Measurements from ENCODE around the gene CNGA4. TPM values are rescaled to one million over a fixed set of nuclear protein-coding genes. Genes with fewer than 3 reads are reported as not detected.

The CNGA4 gene
- polyA plus RNA-seq: not detected in 2 replicates
- polyA minus RNA-seq: not detected in 2 replicates

GRCh38 chr11:6238902-6239301 is at the start of gene CNGA4:
Gene CNGA4 (plus strand): TSS chr11:6239089. CDS start chr11:6239207, 118 bp downstream.
- Histone ChIP-seq H3K4me3 (ENCODE audit: low read length) (no peak within 1 kb of the TSS), H3F3A (ENCODE audit: insufficient read depth, low read length, poor library complexity, severe bottlenecking) (no peaks in the 10 kb centered on the region), H3K9ac (ENCODE audit: low read length) (no peak within 1 kb of the TSS), H3K36me3 (ENCODE audit: insufficient read depth, low read length) (no peaks in the 10 kb centered on the region), H3K27ac (ENCODE audit: low read length) (no peak within 1 kb of the TSS), H3K9me3 (ENCODE audit: low read length) (no peaks in the 10 kb centered on the region), H3K9me2 (ENCODE audit: insufficient read depth, low read length) (no peaks in the 10 kb centered on the region), H3K4me2 (ENCODE audit: low read length) (no peak within 1 kb of the TSS), H3K27me3 (ENCODE audit: insufficient read depth, low read depth, low read length) (no peaks in the 10 kb centered on the region), H3K79me2 (replicated peaks; ENCODE audit: insufficient read depth, low read length) (peaks cover 3% of the 10 kb centered on the region), H2AFZ (ENCODE audit: low read depth, low read length) (no peak within 1 kb of the TSS), H4K20me1 (ENCODE audit: insufficient read depth) (no peaks in the 10 kb centered on the region)
- TF ChIP-seq REST (IDR thresholded peaks at IDR 0.05; ENCODE audit: borderline replicate concordance) (no peak), CTCF (IDR thresholded peaks at IDR 0.05; ENCODE audit: poor library complexity, severe bottlenecking) (no peak), RAD21 (conservative IDR thresholded peaks at IDR 0.05) (no peak), TAF1 (IDR thresholded peaks at IDR 0.05; ENCODE audit: low read depth) (no peak), SMC3 (conservative IDR thresholded peaks at IDR 0.05; ENCODE audit: poor library complexity) (no peak), EP300 (conservative IDR thresholded peaks at IDR 0.05; ENCODE audit: poor library complexity, severe bottlenecking) (no peak), MXI1 (conservative IDR thresholded peaks at IDR 0.05; ENCODE audit: poor library complexity, severe bottlenecking) (no peak), EZH2 (IDR thresholded peaks at IDR 0.05; ENCODE audit: borderline replicate concordance, insufficient read depth, low read length, poor library complexity, severe bottlenecking) (no peak), POLR2AphosphoS5 (IDR thresholded peaks at IDR 0.05) (no peak)

GRCh38 chr11:6191742-6192141 is 47.1 kb upstream of the CNGA4 start:
- TF ChIP-seq TAF1 (IDR thresholded peaks at IDR 0.05; ENCODE audit: low read depth) (no peak), REST (IDR thresholded peaks at IDR 0.05; ENCODE audit: borderline replicate concordance) (no peak)
- H2AFZ ChIP-seq (ENCODE audit: low read depth, low read length): no peak overlapping the region
- H3K27ac ChIP-seq (ENCODE audit: low read length): no peak overlapping the region
- no peak overlapping the region for H3K9ac ChIP-seq (ENCODE audit: low read length)
- H3K9me3 ChIP-seq (ENCODE audit: low read length): no peaks in the 10 kb centered on the region
- no peaks in the 10 kb centered on the region for H3F3A ChIP-seq (ENCODE audit: insufficient read depth, low read length, poor library complexity, severe bottlenecking)
- no peaks in the 10 kb centered on the region for H3K36me3 ChIP-seq (ENCODE audit: insufficient read depth, low read length)
- no peak overlapping the region for H3K4me2 ChIP-seq (ENCODE audit: low read length)
- H3K79me2 ChIP-seq (replicated peaks; ENCODE audit: insufficient read depth, low read length): no peaks in the 10 kb centered on the region
- no peaks in the 10 kb centered on the region for H3K9me2 ChIP-seq (ENCODE audit: insufficient read depth, low read length)
- H3K4me3 ChIP-seq (ENCODE audit: low read length): no peak overlapping the region
- no peaks in the 10 kb centered on the region for H4K20me1 ChIP-seq (ENCODE audit: insufficient read depth)
- no peaks in the 10 kb centered on the region for H3K27me3 ChIP-seq (ENCODE audit: insufficient read depth, low read depth, low read length)
